ENCODE results near the gene CHD9NB. TPM values are rescaled to one million over a fixed set of nuclear protein-coding genes. Genes with fewer than 3 reads are reported as not detected.
"Not testable (repeated sequence)": the region's sequence is repeated elsewhere in the genome, so short reads cannot be mapped to it uniquely, and the experiment has no call there.

The CHD9NB gene
- total RNA-seq, 1 donor from 2014 or later: 0.97 TPM

- intact Hi-C loops (cut with micrococcal nuclease): no loop called here
- DNase-seq (peak; percentile 91), ATAC-seq (peak; percentile 91)
These were observed 11.2 kb downstream of the CHD9NB start for GRCh38 chr16:53041320-53042051.

GRCh38 chr16:53040788-53041187 is 11.9 kb downstream of the CHD9NB start:
- intact Hi-C loops (cut with micrococcal nuclease): no loop called here
- DNase-seq: no peak
- ATAC-seq: no peak

- ATAC-seq; intact Hi-C loops (cut with micrococcal nuclease); DNase-seq: not testable (repeated sequence)
These were observed 16.0 kb downstream of the CHD9NB start for GRCh38 chr16:53036711-53037110.

- DNase-seq (no peak), ATAC-seq (no peak)
- intact Hi-C loops (cut with micrococcal nuclease): no loop called here
These were observed 16.6 kb downstream of the CHD9NB start for GRCh38 chr16:53036066-53036465.

GRCh38 chr16:53035176-53035942 is 17.3 kb downstream of the CHD9NB start:
- DNase-seq (no peak), ATAC-seq (no peak)
- intact Hi-C loops (cut with micrococcal nuclease): no loop called here

GRCh38 chr16:53034306-53034705 is 18.4 kb downstream of the CHD9NB start:
- DNase-seq (no peak), ATAC-seq (no peak)
- intact Hi-C loops (cut with micrococcal nuclease): no loop called here

- intact Hi-C loops (cut with micrococcal nuclease): no loop called here
- ATAC-seq: peak; percentile 65
- no peak for DNase-seq
These were observed 21.3 kb downstream of the CHD9NB start for GRCh38 chr16:53031323-53031942.

GRCh38 chr16:53029971-53030370 is 22.7 kb downstream of the CHD9NB start:
- DNase-seq (no peak), ATAC-seq (no peak)
- intact Hi-C loops (cut with micrococcal nuclease): no loop called here

- DNase-seq (no peak), ATAC-seq (no peak)
- intact Hi-C loops (cut with micrococcal nuclease): loop anchor here (5.0 kb wide), 1 partner anchor 837 kb away; no protein-coding TSS in a partner anchor
These were observed 28.7 kb downstream of the CHD9NB start for GRCh38 chr16:53024045-53024444.

- DNase-seq (no peak), ATAC-seq (peak; percentile 78)
- intact Hi-C loops (cut with micrococcal nuclease): loop anchor here (5.0 kb wide), 1 partner anchor 835 kb away; no protein-coding TSS in a partner anchor
These were observed 30.3 kb downstream of the CHD9NB start for GRCh38 chr16:53022374-53022773.

- intact Hi-C loops (cut with micrococcal nuclease): no loop called here
- DNase-seq (no peak), ATAC-seq (no peak)
These were observed 33.8 kb downstream of the CHD9NB start for GRCh38 chr16:53018834-53019416.

- DNase-seq (no peak), ATAC-seq (no peak)
- intact Hi-C loops (cut with micrococcal nuclease): no loop called here
These were observed 38.4 kb downstream of the CHD9NB start for GRCh38 chr16:53014287-53014686.

GRCh38 chr16:53007095-53007494 is 45.6 kb downstream of the CHD9NB start:
- DNase-seq (no peak), ATAC-seq (no peak)
- intact Hi-C loops (cut with micrococcal nuclease): no loop called here

- DNase-seq: no peak
- ATAC-seq: no peak
- intact Hi-C loops (cut with micrococcal nuclease): no loop called here
These were observed 54.8 kb downstream of the CHD9NB start for GRCh38 chr16:52997922-52998321.

GRCh38 chr16:52994942-52995341 is 57.8 kb downstream of the CHD9NB start:
- ATAC-seq (no peak), DNase-seq (no peak)
- intact Hi-C loops (cut with micrococcal nuclease): no loop called here

GRCh38 chr16:52993179-52993578 is 59.5 kb downstream of the CHD9NB start:
- intact Hi-C loops (cut with micrococcal nuclease): no loop called here
- DNase-seq: no peak
- ATAC-seq: no peak

GRCh38 chr16:52991572-52991971 is 61.1 kb downstream of the CHD9NB start:
- ATAC-seq: no peak
- no peak for DNase-seq
- intact Hi-C loops (cut with micrococcal nuclease): no loop called here

Data from left ventricle myocardium superior (tissue), 1 donor.